LNCaP clone FGC (cell line): ENCODE results near the gene SPCS1.

Source experiments
- DNase-seq: peaks from one replicate; pipeline ENCODE4 v3.0.0-alpha.2; 2011; ENCODE audit warnings: low read depth
- H3K4me3 ChIP-seq: 2 replicates; pipeline ENCODE4 v1.5.1; 2011; ENCODE audit warnings: mild to moderate bottlenecking, low read depth, low read length, control low read depth
- TF ChIP-seq, protein P1 (sequence below): IDR thresholded peaks from 2 replicates; pipeline ENCODE4 v1.5.1; 2012; ENCODE audit warnings: mild to moderate bottlenecking; ENCODE audit not compliant: control insufficient read depth, insufficient read depth; ENCODE audit errors: extremely low read depth

SPCS1 gene

DNA sequence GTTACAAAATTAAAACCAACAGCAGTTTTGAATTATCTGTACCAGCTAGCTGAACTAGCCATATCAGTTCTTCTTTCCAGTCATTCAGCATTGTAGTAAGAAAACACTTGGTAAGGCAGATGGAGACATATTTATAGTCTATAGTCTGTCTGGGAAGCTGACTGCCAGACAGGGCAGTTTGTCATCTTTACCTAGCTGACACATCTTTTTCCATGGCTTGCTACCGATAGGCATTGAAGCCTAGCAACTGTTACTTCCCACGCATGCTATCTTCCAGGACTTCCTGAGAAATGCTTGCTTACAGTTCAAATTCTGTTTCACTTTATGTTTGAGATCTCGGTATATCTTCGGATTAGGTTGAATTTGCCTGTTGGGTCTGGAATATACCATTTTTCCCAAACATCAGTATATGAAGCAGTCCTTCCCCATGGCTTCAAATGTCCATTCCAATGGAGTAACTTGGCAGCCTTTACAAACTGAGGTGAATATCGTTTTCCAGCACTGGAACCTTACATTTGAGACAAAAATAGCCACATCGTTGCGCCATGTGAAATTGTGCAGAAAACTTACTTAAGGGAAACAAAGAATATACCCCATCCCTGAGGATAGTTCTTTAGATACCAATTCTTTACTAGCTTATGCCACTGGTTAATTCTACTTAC is 11.2 kb upstream of the SPCS1 start:
- TF ChIP-seq, protein P1, sequence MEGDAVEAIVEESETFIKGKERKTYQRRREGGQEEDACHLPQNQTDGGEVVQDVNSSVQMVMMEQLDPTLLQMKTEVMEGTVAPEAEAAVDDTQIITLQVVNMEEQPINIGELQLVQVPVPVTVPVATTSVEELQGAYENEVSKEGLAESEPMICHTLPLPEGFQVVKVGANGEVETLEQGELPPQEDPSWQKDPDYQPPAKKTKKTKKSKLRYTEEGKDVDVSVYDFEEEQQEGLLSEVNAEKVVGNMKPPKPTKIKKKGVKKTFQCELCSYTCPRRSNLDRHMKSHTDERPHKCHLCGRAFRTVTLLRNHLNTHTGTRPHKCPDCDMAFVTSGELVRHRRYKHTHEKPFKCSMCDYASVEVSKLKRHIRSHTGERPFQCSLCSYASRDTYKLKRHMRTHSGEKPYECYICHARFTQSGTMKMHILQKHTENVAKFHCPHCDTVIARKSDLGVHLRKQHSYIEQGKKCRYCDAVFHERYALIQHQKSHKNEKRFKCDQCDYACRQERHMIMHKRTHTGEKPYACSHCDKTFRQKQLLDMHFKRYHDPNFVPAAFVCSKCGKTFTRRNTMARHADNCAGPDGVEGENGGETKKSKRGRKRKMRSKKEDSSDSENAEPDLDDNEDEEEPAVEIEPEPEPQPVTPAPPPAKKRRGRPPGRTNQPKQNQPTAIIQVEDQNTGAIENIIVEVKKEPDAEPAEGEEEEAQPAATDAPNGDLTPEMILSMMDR, result no peak
- no peak overlapping the region for H3K4me3 ChIP-seq
- DNase-seq, result no peak

DNA sequence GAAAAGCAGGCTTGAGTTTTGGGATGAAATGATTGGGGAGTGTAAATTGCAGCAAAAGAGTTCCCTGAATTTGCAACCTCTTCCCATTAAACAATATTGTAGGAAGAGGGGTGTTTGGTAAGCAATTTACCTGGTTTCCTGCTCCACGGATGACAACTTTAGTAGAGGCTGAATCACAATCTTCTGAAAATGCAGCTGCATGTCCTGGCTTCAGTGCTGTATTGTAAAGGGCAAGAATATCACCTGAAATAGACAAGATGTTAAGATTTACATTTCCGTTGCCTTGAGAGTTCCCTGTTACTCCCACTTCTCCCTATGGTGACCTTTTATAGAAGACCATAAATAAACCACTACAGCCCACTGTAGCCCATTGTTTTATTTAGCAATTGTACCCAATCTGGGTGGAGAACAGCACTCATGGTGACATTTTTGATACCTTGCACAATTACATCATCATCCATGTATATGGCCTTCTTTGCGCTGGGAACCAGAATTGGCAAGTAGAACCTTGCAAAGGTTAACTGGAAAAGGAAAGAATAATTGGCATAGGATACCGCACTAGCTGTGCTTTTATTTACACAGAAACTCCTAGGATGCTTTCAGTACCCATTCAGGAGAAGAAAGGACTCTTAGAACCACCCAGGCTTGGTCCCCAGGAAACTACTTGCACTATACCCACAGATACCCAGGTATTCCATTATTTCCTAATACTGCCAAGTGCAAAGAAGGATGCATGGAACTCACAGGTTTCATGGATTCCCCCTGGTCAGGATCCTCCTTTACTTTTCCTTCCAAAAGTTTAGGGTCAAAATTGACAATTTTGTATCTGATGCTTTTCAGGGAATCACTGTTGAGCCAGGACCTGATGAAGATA is 9.9 kb upstream of the SPCS1 start:
- TF ChIP-seq, protein P1, result no peak
- no peak overlapping the region for H3K4me3 ChIP-seq
- DNase-seq, result no peak

DNA sequence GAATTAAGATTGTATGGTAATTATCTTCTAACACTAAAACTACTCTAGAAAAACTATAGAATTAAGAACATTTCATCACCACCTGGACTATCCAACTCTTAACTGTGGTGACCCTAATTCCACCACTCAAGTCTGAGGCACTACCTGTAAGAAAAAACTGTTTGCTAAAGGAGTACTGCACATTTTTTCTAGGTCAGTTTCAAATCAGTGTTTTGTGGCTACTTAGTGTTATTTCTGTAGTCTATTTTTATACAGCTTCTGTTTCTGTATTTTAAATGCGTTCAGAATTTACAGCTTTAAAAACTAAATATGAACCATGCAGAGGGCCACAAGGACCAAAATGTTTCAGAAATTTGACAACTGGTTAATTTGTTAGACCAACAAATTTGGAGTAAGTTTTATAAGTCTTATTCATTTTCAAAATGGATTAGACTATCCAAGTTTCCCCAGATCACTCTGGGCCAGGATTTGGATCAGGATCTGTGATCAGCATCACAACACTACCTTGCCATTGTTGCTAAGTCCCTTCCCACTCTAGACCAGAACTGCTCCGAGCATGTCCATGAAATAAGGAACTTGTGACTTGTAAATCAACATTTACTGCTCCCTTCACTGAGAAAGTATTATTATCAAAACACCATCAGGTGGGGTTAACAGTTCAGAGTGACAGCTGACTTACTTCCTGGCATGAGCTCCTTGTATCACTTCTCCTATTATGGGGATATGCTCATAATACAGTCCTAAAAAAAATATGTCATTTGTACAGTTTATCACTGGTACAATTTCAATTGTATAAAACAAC is 8.9 kb upstream of the SPCS1 start:
- TF ChIP-seq, protein P1, result no peak
- H3K4me3 ChIP-seq, result no peak overlapping the region
- no peak for DNase-seq

DNA sequence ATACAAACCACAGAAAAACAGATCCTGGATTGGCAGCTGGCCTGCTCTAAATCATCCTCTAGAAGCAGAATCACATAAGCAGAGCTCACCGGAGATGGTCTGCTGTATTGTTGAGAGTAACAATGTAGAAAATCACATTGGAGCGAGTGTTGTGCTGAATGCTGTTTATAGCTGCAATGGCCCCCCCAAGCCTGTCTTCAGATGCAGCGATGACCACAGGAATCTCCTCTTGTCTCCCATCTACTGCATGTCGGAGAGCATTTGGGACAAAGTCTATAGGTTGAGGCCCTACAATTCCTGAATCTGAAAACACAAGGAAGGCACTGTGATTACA is 8.3 kb upstream of the SPCS1 start:
- TF ChIP-seq, protein P1, result no peak
- no peak overlapping the region for H3K4me3 ChIP-seq
- DNase-seq, result no peak

DNA sequence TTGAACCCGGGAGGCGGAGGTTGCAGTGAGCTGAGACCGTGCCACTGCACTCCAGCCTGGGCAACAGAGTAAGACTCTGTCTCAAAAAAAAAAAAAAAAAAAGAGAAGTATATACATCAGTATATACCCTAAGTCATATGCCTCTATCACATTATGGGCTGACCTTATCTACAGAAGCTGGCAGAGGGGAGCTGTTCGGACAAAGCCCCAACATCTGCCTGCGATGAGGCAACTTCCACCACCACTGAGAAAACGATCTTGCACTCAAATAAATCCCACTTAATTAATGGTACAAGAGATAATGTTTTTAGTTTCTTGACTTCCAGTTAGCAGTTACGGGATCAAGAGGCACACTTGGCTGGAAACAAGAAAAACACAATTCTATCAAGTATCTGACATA is 2.6 kb upstream of the SPCS1 start:
- no peak overlapping the region for H3K4me3 ChIP-seq
- TF ChIP-seq, protein P1, result no peak
- DNase-seq, result no peak

DNA sequence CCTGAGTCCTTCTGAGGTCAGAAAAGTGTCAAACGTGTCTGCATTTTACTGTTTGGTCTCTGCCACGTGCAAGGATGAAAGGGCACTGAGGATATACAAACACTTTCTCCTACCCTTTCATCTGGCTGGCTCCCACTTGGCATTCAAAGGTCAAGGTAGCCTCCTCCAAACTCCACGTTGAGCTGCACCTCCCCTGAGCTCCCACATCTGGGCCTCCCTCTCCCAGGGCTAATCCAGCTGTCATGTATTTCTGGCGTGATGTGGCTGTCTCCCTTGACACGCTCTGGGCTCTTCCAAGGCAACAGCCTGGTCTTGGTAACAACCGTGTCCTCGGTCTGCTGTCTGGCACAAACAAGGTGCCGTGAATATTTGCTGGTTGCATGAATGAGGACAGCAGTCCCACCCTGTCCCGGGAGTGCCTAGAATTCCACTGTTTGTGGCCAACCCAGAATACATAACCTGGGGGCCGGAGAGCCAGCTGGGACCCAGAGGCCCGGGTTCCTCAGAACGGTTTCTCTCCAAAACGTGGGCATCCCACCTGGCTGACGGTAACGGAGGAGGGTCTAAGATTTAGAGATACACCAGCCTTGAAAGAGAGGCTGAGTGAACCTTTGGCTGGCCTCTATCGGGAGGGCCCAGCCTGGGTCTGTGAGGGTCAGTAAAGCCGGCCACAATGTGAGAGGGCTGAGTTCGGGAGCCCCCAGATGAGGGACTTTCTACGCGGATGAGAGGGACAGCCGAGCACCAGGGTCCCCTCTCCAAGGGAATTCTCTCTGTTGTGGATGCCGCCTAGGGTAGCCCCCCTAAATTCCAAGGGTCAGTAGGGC is 1.1 kb upstream of the SPCS1 start:
- peak overlapping the region; percentile 99 for H3K4me3 ChIP-seq
- TF ChIP-seq, protein P1, result no peak
- no peak for DNase-seq
